Measurements from ENCODE around the gene SLC7A14.

- TF ChIP-seq CTCF (IDR thresholded peaks at IDR 0.05; ENCODE audit: borderline replicate concordance, extremely low read depth, low read length, poor library complexity, severe bottlenecking): no peak
- TF ChIP-seq EZH2 (IDR thresholded peaks at IDR 0.05; ENCODE audit: borderline replicate concordance, low read depth, low read length, severe bottlenecking): no peak
Measured at GRCh38 chr3:170565495-170565894, 20.4 kb downstream of the SLC7A14 start.
